K562 (cell line): Measurements from ENCODE around the gene IL12RB2. TPM values are rescaled to one million over a fixed set of nuclear protein-coding genes. Genes with fewer than 3 reads are reported as not detected.

Experiments used
- ATAC-seq: fragments of 200-7000 bp; cut with Tn5 transposase; 3 replicates; pipeline ENCODE4 v1.9.1; 2020; ENCODE audit warnings: moderate library complexity
- BruUV-seq: library from RNA; stranded (reverse); fragments of 400-500 nt; replicated peaks from 2 replicates; lab custom pipeline; 2021; lab: Mats Ljungman, UMichigan
- CTCF ChIA-PET: fragments of 300-600 bp; formaldehyde crosslinking; extraction: SDS; loops from one replicate; lab custom pipeline; 2021; ENCODE audit warnings: low intra/inter-chr PET ratio; lab: Yijun Ruan, JAX
- POLR2A ChIA-PET: fragments of 300-600, 350-650 bp; sonication (Branson Sonifier 250); formaldehyde crosslinking; extraction: SDS; loops from one replicate; lab custom pipeline; 2021; ENCODE audit warnings: antibody characterized with exemption, inconsistent platforms; lab: Yijun Ruan, JAX
- DNase-seq, 4 experiments: peaks; one replicate each; pipeline versions ENCODE4 v3.0.0 to v3.0.0-alpha.2; 2011 to 2018; ENCODE audit warnings: low spot score in 3 of 4, mixed read lengths in 3 of 4; ENCODE audit errors: extremely low read depth in 1 of 4
- FAIRE-seq: peaks from 2 replicates; lab custom pipeline; 2011; peaks lifted over from hg19 to GRCh38; lab: Jason Lieb, UNC
- H2AFZ ChIP-seq: 2 replicates; pipeline ENCODE4 v1.6.0; 2011; ENCODE audit warnings: low read depth, low read length, control low read depth, inconsistent platforms
- H3K27ac ChIP-seq: fragments of 200-600 bp; 3 replicates; pipeline ENCODE4 v1.8.0; 2011; ENCODE audit warnings: low read depth, mild to moderate bottlenecking, control low read depth, inconsistent platforms, low read length, moderate library complexity, mixed read lengths; ENCODE audit errors: extremely low read depth
- H3K27me3 ChIP-seq, 2 experiments: fragments of 300-600 bp in 1 of 2; 2 replicates in 1 of 2; 3 replicates in 1 of 2; pipeline versions ENCODE4 v1.6.0 to v1.8.0; 2011; ENCODE audit warnings: inconsistent platforms in 2 of 2, low read length in 2 of 2, mild to moderate bottlenecking in 1 of 2, mixed read lengths in 1 of 2, moderate library complexity in 1 of 2; ENCODE audit not compliant: control insufficient read depth in 2 of 2, insufficient read depth in 2 of 2
- H3K36me3 ChIP-seq: fragments of 300-600 bp; 3 replicates; pipeline ENCODE4 v1.8.0; 2011; ENCODE audit warnings: mild to moderate bottlenecking, low read length, inconsistent platforms; ENCODE audit not compliant: control insufficient read depth, insufficient read depth
- H3K4me1 ChIP-seq, 2 experiments: fragments of 200-600 bp in 1 of 2; replicated peaks in 1 of 2; 2 replicates in 1 of 2; 3 replicates in 1 of 2; pipeline versions ENCODE4 v1.5.1 to v1.8.0; 2011; ENCODE audit warnings: inconsistent platforms in 2 of 2, low read length in 2 of 2, mild to moderate bottlenecking in 1 of 2, mixed read lengths in 1 of 2, moderate library complexity in 1 of 2; ENCODE audit not compliant: control insufficient read depth in 2 of 2, insufficient read depth in 2 of 2
- H3K4me2 ChIP-seq: 2 replicates; pipeline ENCODE4 v1.6.1; 2011; ENCODE audit warnings: low read length, control low read depth, inconsistent platforms, mixed read lengths; ENCODE audit not compliant: insufficient read depth
- H3K4me3 ChIP-seq: fragments of 200-600 bp; sonication (generic), shearing (Covaris generic); 2 replicates; pipeline ENCODE4 v1.5.1; 2016; ENCODE audit warnings: control low read depth, inconsistent platforms
- H3K79me2 ChIP-seq: fragments of 200-600 bp; 3 replicates; pipeline ENCODE4 v1.8.0; 2011; ENCODE audit warnings: low read length, inconsistent platforms; ENCODE audit not compliant: control insufficient read depth, insufficient read depth
- H3K9ac ChIP-seq, 2 experiments: 2 replicates each; pipeline versions ENCODE4 v1.6.0 to v1.6.1; 2011; ENCODE audit warnings: low read depth in 2 of 2, low read length in 2 of 2, control low read depth in 1 of 2, inconsistent platforms in 1 of 2, mild to moderate bottlenecking in 1 of 2, mixed read lengths in 1 of 2; ENCODE audit not compliant: insufficient read depth in 1 of 2
- H3K9me1 ChIP-seq: one replicate; pipeline ENCODE4 v1.6.0; 2011; ENCODE audit warnings: inconsistent platforms, mild to moderate bottlenecking, low read length, moderate library complexity; ENCODE audit not compliant: control insufficient read depth, insufficient read depth
- H3K9me3 ChIP-seq: replicated peaks from 2 replicates; pipeline ENCODE4 v1.5.1; 2011; ENCODE audit warnings: low read depth, low read length, inconsistent platforms; ENCODE audit not compliant: control insufficient read depth, insufficient read depth
- H4K20me1 ChIP-seq: replicated peaks from 2 replicates; pipeline ENCODE4 v1.6.1; 2011; ENCODE audit warnings: low read length, inconsistent platforms, mixed read lengths; ENCODE audit not compliant: control insufficient read depth, insufficient read depth
- BRCA1 ChIP-seq, 2 experiments: fragments of 450-650 bp in 1 of 2; sonication (generic) in 1 of 2; formaldehyde crosslinking in 1 of 2; IDR thresholded peaks; 2 replicates each; pipeline versions ENCODE4 v1.5.0 to v1.6.1; 2017 to 2020; ENCODE audit warnings: mild to moderate bottlenecking in 1 of 2, missing genetic modification reagents in 1 of 2
- HNRNPL ChIP-seq: fragments of 200-400 bp; formaldehyde crosslinking; IDR thresholded peaks from 2 replicates; pipeline ENCODE4 v1.6.1; 2017; ENCODE audit warnings: low read depth, mild to moderate bottlenecking, low read length
- MED1 ChIP-seq: sonication (generic); formaldehyde crosslinking; IDR thresholded peaks from 2 replicates; pipeline ENCODE4 v1.8.1; 2023; ENCODE audit warnings: missing genetic modification reagents, borderline replicate concordance
- MEIS2 ChIP-seq: fragments of 450-650 bp; IDR thresholded peaks from 2 replicates; pipeline ENCODE4 v1.6.1; 2014; ENCODE audit warnings: mild to moderate bottlenecking; ENCODE audit not compliant: partially characterized antibody
- TBP ChIP-seq: optimal IDR thresholded peaks from 2 replicates; pipeline ENCODE3; 2011; ENCODE audit warnings: low read depth, low read length, improper control_type of control experiment
- TOE1 ChIP-seq, 2 experiments: fragments of 450-650 bp in 1 of 2; sonication (generic) in 1 of 2; formaldehyde crosslinking in 1 of 2; IDR thresholded peaks; 2 replicates each; pipeline versions ENCODE4 v1.7.1 to v1.8.0; 2016 to 2022; ENCODE audit warnings: borderline replicate concordance in 2 of 2, mild to moderate bottlenecking in 2 of 2, antibody characterized with exemption in 1 of 2, inconsistent platforms in 1 of 2, low read depth in 1 of 2, missing genetic modification reagents in 1 of 2, moderate library complexity in 1 of 2
- ZFP30 ChIP-seq: fragments of 250-450 bp; sonication (Bioruptor Pico); IDR thresholded peaks from 2 replicates; pipeline ENCODE4 v1.8.0; 2022; ENCODE audit warnings: moderate library complexity, mild to moderate bottlenecking, inconsistent platforms, borderline replicate concordance
- ZNF76 ChIP-seq: fragments of 250-450 bp; sonication (Bioruptor Pico); IDR thresholded peaks from 2 replicates; pipeline ENCODE4 v1.4.0; 2020; ENCODE audit warnings: mild to moderate bottlenecking, moderate library complexity, borderline replicate concordance
- WGBS: fragments of 100-300 bp; shearing (Covaris generic); methylation state at CpG from one replicate; pipeline ENCODE4 v1.1.6; 2016; ENCODE audit warnings: low coverage, mixed read lengths; ENCODE audit not compliant: insufficient coverage; ENCODE audit errors: missing lambda C conversion rate; 5-methylcytosine and 5-hydroxymethylcytosine counted together
- in situ Hi-C: fragments of 300-500 bp; cut with MboI; formaldehyde crosslinking; loops from 4 replicates; pipeline ENCODE4 v1.15.0; 2018; ENCODE audit warnings: inconsistent platforms, mixed read lengths
- intact Hi-C: fragments of 100-400 bp; cut with micrococcal nuclease; formaldehyde crosslinking; loops from 2 replicates; pipeline ENCODE4 v1.14.2; 2022
- polyA plus RNA-seq, 8 experiments: library from polyadenylated mRNA; depleted of rRNA in 4 of 8; stranded (reverse) in 5 of 8; unstranded in 3 of 8; fragments of >200 nt; fragmentation: Nextera tagmentation in 2 of 8; fragmentation: Illumina TruSeq in 1 of 8; extraction: Ambion mirVana in 2 of 8; extraction: Trizol in 1 of 8; gene quantifications; 2 replicates each; pipeline versions ENCODE4 v1.2.1 to v1.2.3, GENCODE V29; 2011 to 2014; ENCODE audit warnings: inconsistent platforms in 1 of 8, missing spikeins in 1 of 8
- total RNA-seq, 7 experiments: library from RNA; depleted of rRNA in 6 of 7; stranded (reverse); fragments of >200 nt in 6 of 7; fragmentation: Illumina TruSeq in 2 of 7; extraction: Trizol in 2 of 7; gene quantifications; 2 replicates each; pipeline versions ENCODE4 v1.2.1 to v1.2.3, GENCODE V29; 2011 to 2021; ENCODE audit warnings: low replicate concordance in 1 of 7
- TF ChIP-seq, protein P1 (sequence below): sonication (generic); formaldehyde crosslinking; IDR thresholded peaks from 2 replicates; pipeline ENCODE4 v1.8.0; 2022; ENCODE audit warnings: mild to moderate bottlenecking, missing genetic modification reagents
- TF ChIP-seq, protein P2 (sequence below), 2 experiments: IDR thresholded peaks in 1 of 2; conservative IDR thresholded peaks in 1 of 2; 2 replicates each; pipeline ENCODE4 v1.6.1; 2016; ENCODE audit warnings: low read depth in 2 of 2, mild to moderate bottlenecking in 1 of 2, missing compliant biosample characterization in 1 of 2, missing genetic modification characterization in 1 of 2, moderate library complexity in 1 of 2
- TF ChIP-seq, protein P3 (sequence below): fragments of 450-650 bp; conservative IDR thresholded peaks from 2 replicates; pipeline ENCODE4 v1.6.1; 2016; ENCODE audit warnings: missing genetic modification characterization, low read depth, mild to moderate bottlenecking, control low read depth, missing compliant biosample characterization

IL12RB2 gene
- total and polyA plus RNA-seq, 9 of the 15 experiments (the other 6 are each of a cell fraction or from before 2014, with no cell fraction given) = 0.39 to 3.3 (median 1.9) TPM

DNA sequence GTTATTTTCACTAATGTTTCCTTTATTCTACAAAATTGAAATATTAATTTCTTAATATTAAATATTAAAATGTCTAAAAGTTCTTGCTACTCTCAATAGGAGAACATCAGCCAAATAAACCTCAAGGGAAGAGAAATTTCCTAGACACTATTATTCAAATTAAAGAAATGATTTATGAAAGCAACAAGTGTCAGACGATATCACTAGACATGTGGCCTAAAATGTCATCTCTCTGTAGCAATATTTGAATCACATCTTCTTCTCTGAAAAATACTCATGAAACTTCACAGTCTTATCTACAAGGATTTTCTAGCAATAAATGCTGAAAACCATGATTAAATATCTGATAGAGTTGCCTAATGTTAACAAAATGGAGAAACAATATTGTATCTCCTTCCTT, 125.1 kb downstream of the IL12RB2 start:
- Histone ChIP-seq H4K20me1 (peaks cover 20% of the 10 kb centered on the region), H3K9me1 (no peaks in the 10 kb centered on the region), H3K4me3 (no peak overlapping the region), H3K4me1 (peaks cover 16 to 19% of the 10 kb centered on the region in 2 experiments), H3K27ac (peak overlapping the region; percentile 98; the same call in 2 of the 3 replicates), H3K27me3 (no peaks in the 10 kb centered on the region), H3K9me3 (no peaks in the 10 kb centered on the region; the same call in 1 of the 2 replicates), H3K36me3 (peaks cover 21% of the 10 kb centered on the region), H3K9ac (peak overlapping the region in 1 of 2 experiments; percentile 97; a peak in 2 of 4 replicates), H2AFZ (peak overlapping the region; percentile 94), H3K79me2 (peaks cover 48% of the 10 kb centered on the region), H3K4me2 (no peak overlapping the region; the same call in 1 of the 2 replicates)
- ChIA-PET POLR2A (interaction anchor here (0.9 to 3.9 kb wide), 6 partner anchors 9 to 224 kb away, joined by 3 to 16 read pairs (median 3); no protein-coding TSS in a partner anchor), CTCF (no interaction called here)
- intact Hi-C loops (loop anchor here (5.0 to 10.0 kb wide), 2 partner anchors 252 to 505 kb away; partner anchors contain the start of gene GADD45A), in situ Hi-C loops (no loop called here)
- FAIRE-seq (no peak), ATAC-seq (no peak), DNase-seq (no peak)
- WGBS = 33% methylated on average over 1 of the region's 1 CpG
- no TSS peak for BruUV-seq
- TF ChIP-seq, protein P1, sequence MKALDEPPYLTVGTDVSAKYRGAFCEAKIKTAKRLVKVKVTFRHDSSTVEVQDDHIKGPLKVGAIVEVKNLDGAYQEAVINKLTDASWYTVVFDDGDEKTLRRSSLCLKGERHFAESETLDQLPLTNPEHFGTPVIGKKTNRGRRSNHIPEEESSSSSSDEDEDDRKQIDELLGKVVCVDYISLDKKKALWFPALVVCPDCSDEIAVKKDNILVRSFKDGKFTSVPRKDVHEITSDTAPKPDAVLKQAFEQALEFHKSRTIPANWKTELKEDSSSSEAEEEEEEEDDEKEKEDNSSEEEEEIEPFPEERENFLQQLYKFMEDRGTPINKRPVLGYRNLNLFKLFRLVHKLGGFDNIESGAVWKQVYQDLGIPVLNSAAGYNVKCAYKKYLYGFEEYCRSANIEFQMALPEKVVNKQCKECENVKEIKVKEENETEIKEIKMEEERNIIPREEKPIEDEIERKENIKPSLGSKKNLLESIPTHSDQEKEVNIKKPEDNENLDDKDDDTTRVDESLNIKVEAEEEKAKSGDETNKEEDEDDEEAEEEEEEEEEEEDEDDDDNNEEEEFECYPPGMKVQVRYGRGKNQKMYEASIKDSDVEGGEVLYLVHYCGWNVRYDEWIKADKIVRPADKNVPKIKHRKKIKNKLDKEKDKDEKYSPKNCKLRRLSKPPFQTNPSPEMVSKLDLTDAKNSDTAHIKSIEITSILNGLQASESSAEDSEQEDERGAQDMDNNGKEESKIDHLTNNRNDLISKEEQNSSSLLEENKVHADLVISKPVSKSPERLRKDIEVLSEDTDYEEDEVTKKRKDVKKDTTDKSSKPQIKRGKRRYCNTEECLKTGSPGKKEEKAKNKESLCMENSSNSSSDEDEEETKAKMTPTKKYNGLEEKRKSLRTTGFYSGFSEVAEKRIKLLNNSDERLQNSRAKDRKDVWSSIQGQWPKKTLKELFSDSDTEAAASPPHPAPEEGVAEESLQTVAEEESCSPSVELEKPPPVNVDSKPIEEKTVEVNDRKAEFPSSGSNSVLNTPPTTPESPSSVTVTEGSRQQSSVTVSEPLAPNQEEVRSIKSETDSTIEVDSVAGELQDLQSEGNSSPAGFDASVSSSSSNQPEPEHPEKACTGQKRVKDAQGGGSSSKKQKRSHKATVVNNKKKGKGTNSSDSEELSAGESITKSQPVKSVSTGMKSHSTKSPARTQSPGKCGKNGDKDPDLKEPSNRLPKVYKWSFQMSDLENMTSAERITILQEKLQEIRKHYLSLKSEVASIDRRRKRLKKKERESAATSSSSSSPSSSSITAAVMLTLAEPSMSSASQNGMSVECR (CRISPR knock-in tag) = no peak
- no peak for TF ChIP-seq ZNF76 (CRISPR knock-in tag)
- TF ChIP-seq ZFP30 (CRISPR knock-in tag) = no peak
- peak; percentile 73 for TF ChIP-seq MEIS2
- no peak for TF ChIP-seq TOE1 (IDR thresholded peaks at IDR 0.05; ENCODE audit: borderline replicate concordance)
- TF ChIP-seq TOE1 (CRISPR knock-in tag; IDR thresholded peaks at IDR 0.05; ENCODE audit: borderline replicate concordance, low read depth) = no peak
- TF ChIP-seq, protein P2, sequence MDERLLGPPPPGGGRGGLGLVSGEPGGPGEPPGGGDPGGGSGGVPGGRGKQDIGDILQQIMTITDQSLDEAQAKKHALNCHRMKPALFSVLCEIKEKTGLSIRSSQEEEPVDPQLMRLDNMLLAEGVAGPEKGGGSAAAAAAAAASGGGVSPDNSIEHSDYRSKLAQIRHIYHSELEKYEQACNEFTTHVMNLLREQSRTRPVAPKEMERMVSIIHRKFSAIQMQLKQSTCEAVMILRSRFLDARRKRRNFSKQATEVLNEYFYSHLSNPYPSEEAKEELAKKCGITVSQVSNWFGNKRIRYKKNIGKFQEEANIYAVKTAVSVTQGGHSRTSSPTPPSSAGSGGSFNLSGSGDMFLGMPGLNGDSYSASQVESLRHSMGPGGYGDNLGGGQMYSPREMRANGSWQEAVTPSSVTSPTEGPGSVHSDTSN (CRISPR knock-in tag; IDR thresholded peaks at IDR 0.05; ENCODE audit: low read depth) = no peak
- TF ChIP-seq, protein P2 (tag; conservative IDR thresholded peaks at IDR 0.05; ENCODE audit: low read depth) = peak; percentile 64; the same call in 1 of the 2 replicates
- TF ChIP-seq MED1 = no peak
- TF ChIP-seq TBP = no peak
- no peak for TF ChIP-seq HNRNPL
- TF ChIP-seq, protein P3, sequence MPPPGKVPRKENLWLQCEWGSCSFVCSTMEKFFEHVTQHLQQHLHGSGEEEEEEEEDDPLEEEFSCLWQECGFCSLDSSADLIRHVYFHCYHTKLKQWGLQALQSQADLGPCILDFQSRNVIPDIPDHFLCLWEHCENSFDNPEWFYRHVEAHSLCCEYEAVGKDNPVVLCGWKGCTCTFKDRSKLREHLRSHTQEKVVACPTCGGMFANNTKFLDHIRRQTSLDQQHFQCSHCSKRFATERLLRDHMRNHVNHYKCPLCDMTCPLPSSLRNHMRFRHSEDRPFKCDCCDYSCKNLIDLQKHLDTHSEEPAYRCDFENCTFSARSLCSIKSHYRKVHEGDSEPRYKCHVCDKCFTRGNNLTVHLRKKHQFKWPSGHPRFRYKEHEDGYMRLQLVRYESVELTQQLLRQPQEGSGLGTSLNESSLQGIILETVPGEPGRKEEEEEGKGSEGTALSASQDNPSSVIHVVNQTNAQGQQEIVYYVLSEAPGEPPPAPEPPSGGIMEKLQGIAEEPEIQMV = no peak
- TF ChIP-seq BRCA1 (IDR thresholded peaks at IDR 0.05) = no peak
- TF ChIP-seq BRCA1 (CRISPR knock-in tag; IDR thresholded peaks at IDR 0.05) = no peak
